B cell (primary cell): ENCODE measurements around the gene PPP1R14D. TPM values are rescaled to one million over a fixed set of nuclear protein-coding genes. Genes with fewer than 3 reads are reported as not detected.
A peak's percentile ranks its signal among the peaks of the same experiment; 100 is the strongest.

Experiments
- ATAC-seq: fragments of 200-7000 bp; cut with Tn5 transposase; one replicate; pipeline ENCODE4 v1.10.0; 2021; ENCODE audit warnings: low read depth, mild to moderate bottlenecking, moderate number of reproducible peaks, moderate library complexity
- CTCF ChIA-PET: fragments of 350-600 bp; sonication (Branson Sonifier 250); formaldehyde crosslinking; loops from one replicate; lab custom pipeline; 2021; ENCODE audit warnings: antibody characterized with exemption, inconsistent platforms; lab: Charles Lee
- POLR2A ChIA-PET: fragments of 350-600 bp; sonication (Branson Sonifier 250); formaldehyde crosslinking; loops from one replicate; lab custom pipeline; 2021; ENCODE audit warnings: antibody characterized with exemption; lab: Charles Lee
- DNase-seq: peaks from one replicate; pipeline ENCODE4 v3.0.0; 2013
- H2AFZ ChIP-seq: 2 replicates; pipeline ENCODE4 v1.6.1; 2012; ENCODE audit warnings: mild to moderate bottlenecking, low read depth, low read length; ENCODE audit not compliant: insufficient read depth, poor library complexity, severe bottlenecking
- H3K27ac ChIP-seq, 2 donors: 1 replicate in 1 of 2; 2 replicates in 1 of 2; pipeline ENCODE4 v1.5.1; 2012 to 2013; ENCODE audit warnings: low read length in 2 of 2, mild to moderate bottlenecking in 2 of 2, moderate library complexity in 1 of 2
- H3K27me3 ChIP-seq, 4 experiments: fragments of 200-600 bp in 1 of 4; sonication (generic) in 1 of 4; replicated peaks in 1 of 4; 1 replicate in 2 of 4; 2 replicates in 2 of 4; pipeline versions ENCODE4 v1.6.1 to v1.7.0; 2013 to 2016; ENCODE audit warnings: low read length in 3 of 4, mild to moderate bottlenecking in 2 of 4, mixed read lengths in 1 of 4, moderate library complexity in 1 of 4; ENCODE audit not compliant: insufficient read depth in 4 of 4, control insufficient read depth in 3 of 4; ENCODE audit errors: control extremely low read depth in 1 of 4
- H3K36me3 ChIP-seq, 2 experiments: replicated peaks in 1 of 2; 1 replicate in 1 of 2; 2 replicates in 1 of 2; pipeline versions ENCODE4 v1.6.1 to v1.7.1; 2013; ENCODE audit warnings: low read length in 1 of 2; ENCODE audit not compliant: insufficient read depth in 2 of 2, control insufficient read depth in 1 of 2; ENCODE audit errors: control extremely low read depth in 1 of 2, extremely low read depth in 1 of 2
- H3K4me1 ChIP-seq, 2 donors: fragments of 200-600 bp in 1 of 2; sonication (generic) in 1 of 2; 1 replicate in 1 of 2; 2 replicates in 1 of 2; pipeline versions ENCODE4 v1.5.1 to v1.6.1; 2013 to 2017; ENCODE audit warnings: low read length in 2 of 2; ENCODE audit not compliant: control insufficient read depth in 2 of 2, insufficient read depth in 2 of 2
- H3K4me2 ChIP-seq: replicated peaks from 2 replicates; pipeline ENCODE3; 2012; ENCODE audit warnings: mild to moderate bottlenecking, low read depth, low read length; ENCODE audit not compliant: poor library complexity, severe bottlenecking
- H3K4me3 ChIP-seq, 5 experiments: fragments of 200-600 bp in 1 of 5; sonication (generic) in 1 of 5; 1 replicate in 3 of 5; 2 replicates in 2 of 5; pipeline versions ENCODE4 v1.5.1 to v1.7.0; 2011 to 2016; ENCODE audit warnings: low read length in 4 of 5, mild to moderate bottlenecking in 4 of 5, low read depth in 2 of 5, control low read depth in 1 of 5, moderate library complexity in 1 of 5; ENCODE audit not compliant: insufficient read depth in 1 of 5; ENCODE audit errors: control extremely low read depth in 1 of 5, extremely low read depth in 1 of 5
- H3K79me2 ChIP-seq: fragments of 200-600 bp; sonication (generic); one replicate; pipeline ENCODE4 v1.6.0; 2016; ENCODE audit warnings: low read length; ENCODE audit not compliant: control insufficient read depth, insufficient read depth
- H3K9ac ChIP-seq: fragments of 200-600 bp; sonication (generic); 2 replicates; pipeline ENCODE4 v1.6.1; 2017; ENCODE audit warnings: mild to moderate bottlenecking, low read length, moderate library complexity
- H3K9me3 ChIP-seq, 3 donors: one replicate each; pipeline versions ENCODE4 v1.6.1 to v1.7.1; 2013; ENCODE audit warnings: low read length in 2 of 3; ENCODE audit not compliant: control insufficient read depth in 2 of 3, insufficient read depth in 1 of 3; ENCODE audit errors: control extremely low read depth in 1 of 3
- H4K20me1 ChIP-seq: 2 replicates; pipeline ENCODE4 v1.6.0; 2012; ENCODE audit warnings: mild to moderate bottlenecking, low read length; ENCODE audit not compliant: insufficient read depth, control insufficient read depth, poor library complexity, severe bottlenecking
- H3K27ac Mint-ChIP-seq: one replicate; pipeline ENCODE4 v1.8.0; 2021; ENCODE audit warnings: mixed read lengths
- H3K27me3 Mint-ChIP-seq: one replicate; pipeline ENCODE4 v1.8.0; 2021; ENCODE audit warnings: mixed read lengths
- H3K4me1 Mint-ChIP-seq: one replicate; pipeline ENCODE4 v1.8.0; 2021; ENCODE audit warnings: mixed read lengths
- H3K4me3 Mint-ChIP-seq: one replicate; pipeline ENCODE4 v1.8.0; 2021; ENCODE audit warnings: mixed read lengths
- H3K9me3 Mint-ChIP-seq: one replicate; pipeline ENCODE4 v1.8.0; 2022; ENCODE audit warnings: mixed read lengths; ENCODE audit not compliant: insufficient read depth
- EZH2 ChIP-seq: IDR thresholded peaks from 2 replicates; pipeline ENCODE4 v1.6.1; 2012; ENCODE audit warnings: borderline replicate concordance, low read depth, mild to moderate bottlenecking, moderate library complexity, low read length; ENCODE audit not compliant: insufficient read depth, poor library complexity, severe bottlenecking
- WGBS: methylation state at CpG from one replicate; pipeline ENCODE4 v1.1.5; 2013; ENCODE audit warnings: missing lambda C conversion rate; ENCODE audit not compliant: insufficient coverage; 5-methylcytosine and 5-hydroxymethylcytosine counted together
- intact Hi-C: fragments of 100-400 bp; cut with micrococcal nuclease; formaldehyde crosslinking; loops from one replicate; pipeline ENCODE4 v1.10.0; 2022
- polyA minus RNA-seq: library from RNA; depleted of rRNA, polyadenylated mRNA; stranded (reverse); fragments of >200 nt; gene quantifications from 2 replicates; pipeline ENCODE4 v1.2.3, GENCODE V29; 2012
- polyA plus RNA-seq: library from polyadenylated mRNA; depleted of rRNA; stranded (reverse); fragments of >200 nt; gene quantifications from 2 replicates; pipeline ENCODE4 v1.2.3, GENCODE V29; 2012
- total RNA-seq, 2 donors: library from RNA; stranded (reverse); fragments of 120-200 nt in 1 of 2; gene quantifications; 1 replicate in 1 of 2; 2 replicates in 1 of 2; pipeline versions ENCODE4 v1.2.3 to v1.2.4, GENCODE V29; 2013 to 2022
- TF ChIP-seq, protein P1 (sequence below): fragments of 200-600 bp; IDR thresholded peaks from one replicate; pipeline ENCODE4 v1.8.0; 2022; ENCODE audit warnings: antibody characterized with exemption, mild to moderate bottlenecking

Gene PPP1R14D, protein sequence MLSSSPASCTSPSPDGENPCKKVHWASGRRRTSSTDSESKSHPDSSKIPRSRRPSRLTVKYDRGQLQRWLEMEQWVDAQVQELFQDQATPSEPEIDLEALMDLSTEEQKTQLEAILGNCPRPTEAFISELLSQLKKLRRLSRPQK
- total RNA-seq (not detected in 2 replicates), polyA plus RNA-seq (0.19 TPM in 1 of 2 replicates, not detected in the other), polyA minus RNA-seq (not detected in 2 replicates)
- total RNA-seq (2013): not detected

DNA sequence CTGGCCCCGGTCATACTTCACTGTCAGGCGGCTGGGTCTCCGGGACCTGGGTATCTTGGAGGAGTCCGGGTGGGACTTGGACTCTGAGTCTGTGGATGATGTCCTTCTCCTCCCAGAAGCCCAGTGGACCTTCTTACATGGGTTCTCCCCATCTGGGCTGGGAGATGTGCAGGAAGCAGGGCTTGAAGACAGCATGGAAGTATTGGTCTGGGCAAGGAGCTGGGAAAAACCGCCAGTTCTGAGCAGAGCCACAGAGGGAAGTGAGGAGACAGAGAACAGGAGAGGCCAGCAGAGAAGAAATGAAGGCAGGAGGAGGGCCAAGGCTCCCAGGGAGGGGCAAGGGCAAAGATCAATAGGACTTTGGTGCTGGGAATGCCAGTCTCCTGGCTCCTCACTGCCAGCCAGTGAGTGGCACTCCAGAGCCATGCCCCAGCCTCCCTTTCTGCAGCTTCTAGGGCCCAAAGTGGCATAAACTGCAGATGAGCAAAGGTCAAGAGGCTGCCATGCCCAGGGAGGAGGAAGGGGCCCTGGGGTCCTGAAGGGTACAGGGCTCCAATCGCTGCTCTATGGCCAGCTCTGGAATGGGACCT, at the start of gene PPP1R14D:
Gene PPP1R14D, minus strand, starts transcription at position 262 of the 590 bp plus-strand sequence. Its CDS starts 67 bp downstream, at position 195.
- ChIA-PET POLR2A (no interaction called here), CTCF (interaction anchor here (1.8 kb wide), 1 partner anchor 9 kb away, joined by 5 read pairs; no protein-coding TSS in a partner anchor)
- Histone ChIP-seq H3K36me3 (no peaks in the 10 kb centered on the region), H3K4me3 (no peak within 1 kb of the TSS), H3K4me2 (no peak within 1 kb of the TSS), H4K20me1 (no peaks in the 10 kb centered on the region), H3K79me2 (no peaks in the 10 kb centered on the region), H3K27me3 (no peaks in the 10 kb centered on the region), H3K4me1 (no peaks in the 10 kb centered on the region), H3K9ac (no peak within 1 kb of the TSS), H3K9me3 (peaks cover 0 to 3% (median 0%) of the 10 kb centered on the region in 3 donors), H2AFZ (no peak within 1 kb of the TSS), H3K27ac (no peak within 1 kb of the TSS)
- H3K4me1 Mint-ChIP-seq: no peaks in the 10 kb centered on the region
- no peak for TF ChIP-seq EZH2
- TF ChIP-seq, protein P1, sequence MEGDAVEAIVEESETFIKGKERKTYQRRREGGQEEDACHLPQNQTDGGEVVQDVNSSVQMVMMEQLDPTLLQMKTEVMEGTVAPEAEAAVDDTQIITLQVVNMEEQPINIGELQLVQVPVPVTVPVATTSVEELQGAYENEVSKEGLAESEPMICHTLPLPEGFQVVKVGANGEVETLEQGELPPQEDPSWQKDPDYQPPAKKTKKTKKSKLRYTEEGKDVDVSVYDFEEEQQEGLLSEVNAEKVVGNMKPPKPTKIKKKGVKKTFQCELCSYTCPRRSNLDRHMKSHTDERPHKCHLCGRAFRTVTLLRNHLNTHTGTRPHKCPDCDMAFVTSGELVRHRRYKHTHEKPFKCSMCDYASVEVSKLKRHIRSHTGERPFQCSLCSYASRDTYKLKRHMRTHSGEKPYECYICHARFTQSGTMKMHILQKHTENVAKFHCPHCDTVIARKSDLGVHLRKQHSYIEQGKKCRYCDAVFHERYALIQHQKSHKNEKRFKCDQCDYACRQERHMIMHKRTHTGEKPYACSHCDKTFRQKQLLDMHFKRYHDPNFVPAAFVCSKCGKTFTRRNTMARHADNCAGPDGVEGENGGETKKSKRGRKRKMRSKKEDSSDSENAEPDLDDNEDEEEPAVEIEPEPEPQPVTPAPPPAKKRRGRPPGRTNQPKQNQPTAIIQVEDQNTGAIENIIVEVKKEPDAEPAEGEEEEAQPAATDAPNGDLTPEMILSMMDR: no peak
- H3K4me3 Mint-ChIP-seq: no peak within 1 kb of the TSS
- H3K27me3 Mint-ChIP-seq: no peaks in the 10 kb centered on the region
- intact Hi-C loops: no loop called here
- no peak within 1 kb of the TSS for H3K27ac Mint-ChIP-seq
- WGBS: 94% methylated on average over 5 of the region's 6 CpGs
- no peaks in the 10 kb centered on the region for H3K9me3 Mint-ChIP-seq
- peak; percentile 2 for DNase-seq
- ATAC-seq: no peak

DNA sequence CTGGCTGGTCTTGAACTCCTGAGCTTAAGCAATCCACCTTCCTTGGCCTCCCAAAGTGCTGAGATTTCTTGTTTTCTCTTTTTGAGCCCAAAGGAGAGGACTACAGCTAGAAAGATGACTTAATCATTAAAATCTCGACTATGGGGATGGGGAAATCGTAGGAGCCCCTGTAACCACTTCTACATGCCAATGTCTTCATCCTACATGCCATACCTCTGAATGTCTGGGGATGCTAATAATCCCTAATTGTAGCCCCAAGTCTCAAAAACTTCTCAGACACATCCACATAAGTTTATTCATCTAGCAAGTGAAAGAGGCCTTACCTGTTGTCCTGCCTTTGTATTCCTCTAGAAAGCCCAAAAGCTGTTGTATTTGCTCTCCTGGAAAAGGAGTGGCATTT, 49.2 kb upstream of the PPP1R14D start:
- no peak for ATAC-seq
- no CpG with 5 or more reads among the region's 2 CpGs for WGBS
- Mint-ChIP-seq H3K27me3 (peaks cover 6% of the 10 kb centered on the region), H3K9me3 (no peaks in the 10 kb centered on the region), H3K27ac (no peak overlapping the region), H3K4me3 (no peak overlapping the region), H3K4me1 (peaks cover 16% of the 10 kb centered on the region)
- Histone ChIP-seq H3K4me3 (no peak overlapping the region), H3K27ac (no peak overlapping the region), H2AFZ (no peak overlapping the region), H3K9ac (no peak overlapping the region), H3K27me3 (peaks cover 0 to 17% (median 0%) of the 10 kb centered on the region in 4 experiments), H3K36me3 (no peaks in the 10 kb centered on the region), H3K79me2 (no peaks in the 10 kb centered on the region), H3K4me1 (peaks cover 6 to 11% of the 10 kb centered on the region in 2 donors), H3K9me3 (peaks cover 0 to 4% (median 0%) of the 10 kb centered on the region in 3 donors), H3K4me2 (no peak overlapping the region), H4K20me1 (no peaks in the 10 kb centered on the region)
- TF ChIP-seq, protein P1: no peak
- no peak for TF ChIP-seq EZH2
- DNase-seq: no peak
- POLR2A ChIA-PET: no interaction called here
- CTCF ChIA-PET: interaction anchor here (0.6 to 2.8 kb wide), 5 partner anchors 11 to 25 kb away, joined by 3 to 9 read pairs (median 3); no protein-coding TSS in a partner anchor
- intact Hi-C loops: no loop called here
